ENCODE data around the gene EFCAB5. TPM values are rescaled to one million over a fixed set of nuclear protein-coding genes. Genes with fewer than 3 reads are reported as not detected.
A peak's percentile ranks its signal among the peaks of the same experiment; 100 is the strongest.

Gene EFCAB5
- total and polyA plus RNA-seq, 2 of the 8 experiments (the other 6 are each of a cell fraction or from before 2014, with no cell fraction given), result 0.05 to 0.34 TPM

DNA sequence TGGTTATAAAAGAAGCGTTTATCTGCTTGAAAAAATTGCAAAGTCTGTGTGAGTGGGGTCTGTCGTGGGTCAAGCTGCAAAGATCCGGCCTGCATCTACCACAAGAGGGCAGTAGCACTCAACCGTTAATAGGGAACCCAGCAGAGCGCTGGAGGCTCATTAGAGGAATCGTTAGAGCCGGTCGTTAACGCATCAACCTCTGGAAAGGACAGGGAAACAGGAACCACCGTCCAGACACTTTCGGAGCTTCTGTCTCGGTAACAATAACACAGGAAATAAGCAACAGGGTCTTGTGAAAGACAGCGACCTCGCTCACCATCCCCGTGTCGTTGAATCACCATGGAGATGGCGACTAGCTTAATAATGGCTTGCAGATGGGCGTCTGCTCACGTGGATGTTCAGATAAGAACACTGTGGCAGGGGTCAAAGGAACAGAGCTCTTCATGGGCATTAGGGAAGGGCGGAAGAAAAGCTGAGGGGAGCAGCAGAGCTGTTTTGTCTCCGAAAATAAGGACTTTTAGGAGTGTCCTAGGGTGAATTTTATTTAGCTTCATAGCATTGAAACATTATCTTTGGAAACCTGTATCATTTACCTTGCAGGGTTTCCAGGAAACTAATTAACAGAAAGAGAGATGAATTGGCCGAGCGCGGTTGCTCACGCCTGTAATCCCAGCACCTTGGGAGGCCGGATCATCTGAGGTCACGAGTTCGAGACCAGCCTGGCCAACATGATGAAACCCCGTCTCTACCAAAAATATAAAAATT, 163.3 kb downstream of the EFCAB5 start (continued):
- TF ChIP-seq FOSL1 (IDR thresholded peaks at IDR 0.05; ENCODE audit: insufficient read depth, low read depth, low read length) (no peak), SIN3A (conservative IDR thresholded peaks at IDR 0.05 in 1 of 2, IDR thresholded peaks at IDR 0.05 in 1 of 2; ENCODE audit: low read depth in 1 of 2, low read length in 2 of 2) (no peak), TCF12 (IDR thresholded peaks at IDR 0.05; ENCODE audit: low read depth, low read length) (no peak), CTBP2 (IDR thresholded peaks at IDR 0.05; ENCODE audit: borderline replicate concordance, insufficient read depth, insufficient read length, low read length) (no peak), YY1 (IDR thresholded peaks at IDR 0.05; ENCODE audit: low read depth, low read length) (no peak), CEBPB (IDR thresholded peaks at IDR 0.05; ENCODE audit: low read depth, low read length) (no peak), BACH1 (IDR thresholded peaks at IDR 0.05; ENCODE audit: low read length) (no peak), POLR2A (IDR thresholded peaks at IDR 0.05; ENCODE audit: control extremely low read depth in 1 of 2, low read depth in 2 of 2, low read length in 2 of 2) (peak; percentile 37 to 47; a peak in 2 of 3 replicates), CBX5 (IDR thresholded peaks at IDR 0.05; ENCODE audit: low read depth, low read length) (no peak), PHF8 (conservative IDR thresholded peaks at IDR 0.05; ENCODE audit: low read depth, low read length) (no peak), ASH2L (IDR thresholded peaks at IDR 0.05; ENCODE audit: low read length) (peak; percentile 40), POU5F1 (IDR thresholded peaks at IDR 0.05; ENCODE audit: low read depth, low read length) (no peak), RFX5 (IDR thresholded peaks at IDR 0.05; ENCODE audit: borderline replicate concordance, low read depth, low read length) (no peak), RBBP5 (IDR thresholded peaks at IDR 0.05; ENCODE audit: borderline replicate concordance, low read depth, low read length) (no peak), BRCA1 (IDR thresholded peaks at IDR 0.05; ENCODE audit: low read depth, low read length) (no peak), CREB1 (IDR thresholded peaks at IDR 0.05) (no peak), MAFK (IDR thresholded peaks at IDR 0.05; ENCODE audit: low read depth, low read length) (no peak), SP4 (IDR thresholded peaks at IDR 0.05; ENCODE audit: low read length) (no peak), SIRT6 (IDR thresholded peaks at IDR 0.05; ENCODE audit: low read length) (no peak), RAD21 (IDR thresholded peaks at IDR 0.05 in 1 of 2, conservative IDR thresholded peaks at IDR 0.05 in 1 of 2; ENCODE audit: low read depth in 2 of 2, low read length in 2 of 2) (peak; percentile 79 to 86), RNF2 (IDR thresholded peaks at IDR 0.05; ENCODE audit: borderline replicate concordance, low read depth, low read length, missing control alignments, poor library complexity, severe bottlenecking) (no peak)
- TF ChIP-seq, protein P1, sequence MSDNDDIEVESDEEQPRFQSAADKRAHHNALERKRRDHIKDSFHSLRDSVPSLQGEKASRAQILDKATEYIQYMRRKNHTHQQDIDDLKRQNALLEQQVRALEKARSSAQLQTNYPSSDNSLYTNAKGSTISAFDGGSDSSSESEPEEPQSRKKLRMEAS (IDR thresholded peaks at IDR 0.05), result peak; percentile 39; the same call in 1 of the 2 replicates
- TF ChIP-seq, protein P2, sequence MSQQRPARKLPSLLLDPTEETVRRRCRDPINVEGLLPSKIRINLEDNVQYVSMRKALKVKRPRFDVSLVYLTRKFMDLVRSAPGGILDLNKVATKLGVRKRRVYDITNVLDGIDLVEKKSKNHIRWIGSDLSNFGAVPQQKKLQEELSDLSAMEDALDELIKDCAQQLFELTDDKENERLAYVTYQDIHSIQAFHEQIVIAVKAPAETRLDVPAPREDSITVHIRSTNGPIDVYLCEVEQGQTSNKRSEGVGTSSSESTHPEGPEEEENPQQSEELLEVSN (IDR thresholded peaks at IDR 0.05), result no peak
